IPS-NIHi11 (cell line): ENCODE measurements around the gene C15orf40.
"Not testable (repeated sequence)": the region's sequence is repeated elsewhere in the genome, so short reads cannot be mapped to it uniquely, and the experiment has no call there.

ENCODE experiments used
- DNase-seq: peaks from one replicate; pipeline ENCODE4 v3.0.0; 2012; ENCODE audit warnings: mixed read lengths, low spot score

The C15orf40 gene

DNA sequence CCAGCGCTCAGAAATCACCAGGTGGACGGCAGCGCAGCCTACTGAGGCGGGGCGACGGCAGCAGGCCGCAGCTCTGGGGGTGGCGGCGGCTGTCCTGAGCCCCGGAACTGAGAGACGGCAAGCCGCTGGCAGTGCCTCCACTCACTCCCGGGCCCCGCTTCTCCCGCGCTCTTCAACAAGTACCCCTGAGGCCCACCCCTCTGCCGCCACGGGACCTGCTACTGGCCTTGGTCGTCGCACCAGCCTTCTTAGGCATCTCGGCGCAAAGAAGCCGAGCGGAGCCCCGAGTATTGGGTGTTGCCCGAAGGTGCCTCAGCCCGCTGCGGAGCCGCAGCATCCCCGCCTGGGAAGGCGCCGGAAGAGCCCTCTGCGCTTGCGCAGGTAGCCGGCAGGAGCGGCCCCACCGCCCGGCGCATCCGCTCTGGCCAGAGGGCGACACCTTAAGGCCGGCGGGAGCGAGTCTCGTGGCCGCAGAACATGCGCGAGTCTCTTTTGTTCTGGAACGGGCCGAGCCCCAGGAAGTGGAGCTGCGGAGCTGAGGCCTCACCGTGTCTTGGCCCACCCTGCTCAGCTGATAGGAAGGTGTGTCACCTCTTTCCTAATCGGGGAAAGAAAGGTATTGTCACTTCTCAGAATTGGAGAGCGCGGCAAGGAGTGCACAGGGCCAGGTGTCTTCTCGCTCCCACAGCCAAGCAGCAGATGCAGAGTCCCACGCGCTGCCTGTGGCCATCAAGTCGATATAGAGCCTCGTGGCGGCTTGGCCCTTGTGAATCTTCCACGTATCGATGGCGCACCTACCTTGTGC, at the start of gene C15orf40:
Gene C15orf40 (minus strand): TSS at position 369 of the 805 bp plus-strand sequence. CDS start 32 bp downstream, at position 337.
- DNase-seq: peak; percentile 95

DNA sequence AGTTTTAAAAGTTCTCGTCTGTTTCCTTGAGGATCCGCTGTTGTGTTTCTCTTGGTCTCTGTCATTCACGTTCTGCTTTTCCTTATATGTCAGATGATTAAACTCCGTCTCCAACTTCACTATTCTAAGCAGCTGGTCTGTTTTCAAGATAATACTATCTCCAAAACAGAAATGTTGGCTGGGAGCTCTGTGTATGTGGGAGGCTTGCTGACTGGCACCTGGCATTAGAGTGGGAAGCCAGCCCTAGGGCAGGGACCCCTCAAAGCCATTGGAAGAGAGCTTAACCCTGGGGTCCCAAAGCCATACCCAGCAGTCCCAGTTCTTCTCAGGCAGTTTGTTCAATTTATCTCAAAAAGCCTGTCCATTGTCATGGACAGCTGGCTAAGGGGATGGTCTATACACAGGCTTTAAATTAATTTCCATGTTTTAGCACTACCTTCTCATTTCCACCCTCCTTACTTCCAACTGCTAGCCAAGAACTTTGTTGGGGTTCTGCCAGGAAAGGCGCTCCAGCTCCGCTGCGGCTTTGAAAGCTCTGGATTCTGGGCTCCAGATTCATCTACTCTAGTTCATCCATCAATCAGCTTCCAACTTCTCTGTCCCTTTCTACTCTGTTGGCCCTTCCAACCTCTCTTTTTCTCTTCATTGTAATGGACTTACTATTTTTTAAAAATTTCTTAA, 46.4 kb upstream of the C15orf40 start:
- DNase-seq: no peak

DNA sequence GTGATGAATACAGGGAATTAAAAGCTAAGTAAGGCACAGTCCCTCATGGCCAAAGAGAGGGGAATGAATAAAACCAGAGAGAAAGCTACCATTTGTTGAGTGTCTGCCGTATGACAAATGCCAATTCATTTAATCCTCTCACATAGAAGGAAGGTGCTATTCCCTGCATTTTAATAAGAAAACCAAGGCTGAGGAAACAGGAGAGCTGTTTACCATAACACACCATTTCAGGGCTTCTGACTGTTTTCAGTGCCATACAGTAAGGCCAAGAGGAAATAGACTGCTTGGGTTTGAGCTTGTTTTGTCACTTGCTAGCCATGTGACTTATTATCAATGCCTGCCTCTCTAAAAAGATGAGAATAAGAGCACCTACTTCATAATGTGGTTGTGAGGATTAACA, 45.6 kb upstream of the C15orf40 start:
- DNase-seq: no peak

DNA sequence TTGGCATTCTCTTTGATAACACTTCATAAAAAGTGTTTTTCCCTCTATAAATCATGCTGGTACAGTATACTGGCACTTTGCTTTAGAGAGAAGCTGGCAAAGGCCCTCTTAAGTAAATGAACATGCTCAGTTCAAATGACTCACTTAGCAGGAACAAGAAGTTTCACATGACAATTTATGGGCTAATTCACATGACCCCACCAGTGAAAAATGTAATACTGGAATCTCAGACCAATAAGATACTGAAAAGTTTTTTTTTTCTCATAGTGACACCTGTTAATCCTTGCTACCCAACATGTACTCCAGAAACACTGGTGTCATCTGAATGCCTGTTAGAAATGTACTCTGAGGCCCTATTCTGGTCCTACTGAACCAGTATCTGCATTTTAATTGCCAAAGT, 41.7 kb upstream of the C15orf40 start:
- DNase-seq: no peak

DNA sequence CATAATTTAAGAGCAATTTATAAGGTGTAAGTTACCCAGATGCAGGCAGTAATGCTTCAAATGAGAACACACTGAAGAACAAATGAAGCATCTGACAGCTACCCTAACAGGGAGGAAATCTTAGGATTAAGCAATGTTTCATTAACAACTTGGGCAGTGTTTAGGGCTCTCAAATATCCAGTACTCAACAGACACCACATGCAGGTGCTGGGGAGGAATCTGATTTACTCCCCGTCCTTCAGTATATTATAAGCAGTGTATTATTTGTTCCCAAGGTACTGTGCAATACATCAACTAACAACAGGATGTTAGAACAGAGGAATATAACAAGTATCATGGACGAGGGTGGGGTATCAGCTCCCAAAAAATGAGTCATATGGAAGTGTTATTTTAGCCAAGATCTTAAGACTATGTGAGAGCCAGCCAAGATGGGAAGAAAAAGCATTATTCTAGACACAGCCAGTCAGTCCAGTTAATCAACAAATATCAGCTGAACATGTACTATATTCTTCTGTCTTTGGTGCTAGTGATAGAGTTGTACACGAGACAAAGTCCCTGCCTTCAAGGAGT, 35.2 kb upstream of the C15orf40 start:
- DNase-seq: no peak

DNA sequence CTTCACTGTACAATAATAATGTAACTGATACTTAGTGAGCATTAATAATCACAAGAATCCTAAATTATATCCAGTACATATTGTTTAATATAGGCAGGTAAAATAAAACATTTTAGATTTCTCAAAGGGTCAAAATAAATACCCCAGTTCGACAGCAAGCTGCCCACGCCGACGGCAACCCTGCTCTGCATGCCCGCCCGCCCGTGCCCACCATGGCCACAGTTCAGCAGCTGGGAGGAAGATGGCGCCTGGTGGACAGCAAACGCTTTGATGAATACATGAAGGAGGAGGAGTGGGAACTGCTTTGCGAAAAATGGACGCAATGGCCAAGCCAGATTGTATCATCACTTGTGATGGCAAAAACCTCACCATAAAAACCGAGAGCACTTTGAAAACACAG, 32.7 kb upstream of the C15orf40 start:
- DNase-seq: no peak

DNA sequence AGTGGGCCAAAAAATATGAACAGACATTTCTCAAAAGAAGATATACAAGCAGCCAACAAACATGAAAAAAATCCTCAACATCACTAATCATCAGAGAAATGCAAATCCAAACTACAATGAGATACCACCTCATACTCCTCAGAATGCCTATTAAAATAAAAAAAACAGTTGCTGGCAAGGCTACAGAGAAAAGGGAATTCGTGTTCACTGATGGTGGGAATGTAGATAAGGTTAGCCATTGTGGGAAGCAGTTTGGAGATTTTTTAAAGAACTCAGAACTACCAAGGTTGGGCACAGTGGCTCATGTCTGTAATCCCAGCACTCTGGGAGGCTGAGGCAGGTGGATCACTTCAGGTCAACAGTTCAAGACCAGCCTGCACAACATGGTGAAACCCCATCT, 27.8 kb upstream of the C15orf40 start:
- no peak for DNase-seq

DNA sequence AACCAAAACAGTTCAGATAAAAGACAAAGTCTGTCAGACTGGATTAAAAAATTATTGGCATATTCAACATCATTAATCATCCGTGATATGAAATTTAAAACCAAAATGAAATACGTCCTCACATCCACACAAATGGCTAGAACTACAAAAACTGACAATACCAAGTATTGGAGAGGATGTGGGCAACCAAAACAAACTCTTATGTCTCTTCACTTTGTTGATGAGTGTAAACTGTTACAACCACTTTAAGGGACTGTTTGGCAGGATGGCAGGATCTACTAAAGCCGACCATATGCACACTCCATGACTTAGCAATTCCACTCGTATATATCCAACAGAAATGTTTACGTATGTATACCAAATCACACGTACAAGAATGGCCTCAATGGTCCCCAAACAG, 24.8 kb upstream of the C15orf40 start:
- DNase-seq: no peak

DNA sequence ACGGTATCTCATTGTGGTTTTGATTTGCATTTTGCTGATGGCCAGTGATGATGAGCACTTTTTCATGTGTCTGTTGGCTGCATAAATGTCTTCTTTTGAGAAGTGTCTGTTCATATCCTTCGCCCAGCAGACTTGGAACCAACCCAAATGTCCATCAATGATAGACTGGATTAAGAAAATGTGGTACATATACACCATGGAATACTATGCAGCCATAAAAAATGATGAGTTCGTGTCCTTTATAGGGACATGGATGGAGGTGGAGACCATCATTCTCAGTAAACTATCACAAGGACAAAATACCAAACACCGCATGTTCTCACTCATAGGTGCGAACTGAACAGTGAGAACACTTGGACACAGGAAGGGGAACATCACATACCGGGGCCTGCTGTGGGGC, 19.8 kb upstream of the C15orf40 start:
- not testable (repeated sequence) for DNase-seq

DNA sequence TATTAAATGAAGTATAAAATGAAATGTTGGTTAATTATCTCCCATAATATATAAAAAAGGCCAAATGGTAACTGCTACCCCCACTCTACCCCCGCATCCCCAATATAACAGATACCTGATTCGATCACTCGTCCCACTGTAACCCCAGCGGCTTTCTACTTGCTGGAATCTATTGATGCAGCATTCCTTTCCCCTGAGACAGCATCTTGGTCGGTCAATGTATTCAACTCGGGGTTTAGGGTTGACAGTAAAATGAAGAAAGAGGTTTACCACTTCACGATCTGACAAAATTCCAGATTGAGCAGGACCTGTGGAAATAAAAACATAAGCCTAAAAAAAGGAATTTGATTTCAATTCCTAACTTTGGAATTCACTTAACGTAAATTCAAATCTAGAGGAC, 18.6 kb upstream of the C15orf40 start:
- DNase-seq: no peak

DNA sequence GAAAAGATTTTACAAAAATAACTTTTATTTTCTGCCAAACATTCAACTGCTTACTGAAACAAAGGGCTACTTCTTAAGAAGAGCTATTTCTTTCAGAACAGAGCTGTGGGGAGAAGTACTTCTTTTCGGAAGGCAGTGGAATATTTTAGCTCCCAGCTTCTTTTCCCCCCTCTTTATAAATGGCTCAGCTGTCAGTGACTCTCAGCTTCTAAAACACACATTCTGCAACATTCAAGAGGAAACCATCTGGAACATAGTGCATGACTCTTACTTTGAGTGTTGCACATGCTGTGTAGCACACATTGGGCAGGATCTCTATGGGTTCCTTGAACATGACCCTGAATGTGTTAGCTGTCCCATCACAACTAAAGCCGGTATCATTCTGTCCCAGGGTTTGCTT, 7.0 kb upstream of the C15orf40 start:
- no peak for DNase-seq

DNA sequence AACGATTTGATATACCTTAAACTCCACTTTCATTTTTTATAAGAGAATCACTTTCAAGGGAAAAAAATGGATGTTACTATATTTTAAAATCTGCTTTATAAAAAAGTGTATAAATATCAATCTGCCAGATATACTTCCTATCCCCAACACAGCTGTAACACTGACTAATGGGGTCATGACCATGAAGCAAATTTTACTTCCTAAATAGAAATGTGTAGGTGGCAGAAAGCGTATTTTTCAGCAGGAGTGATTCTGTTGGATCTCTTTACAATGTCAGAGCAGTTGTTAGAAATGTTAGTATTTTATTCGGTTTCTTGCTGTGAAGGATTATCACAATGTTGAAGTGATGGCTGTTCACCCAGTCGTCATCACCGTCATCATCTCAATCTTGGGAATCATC, 5.5 kb upstream of the C15orf40 start:
- no peak for DNase-seq

DNA sequence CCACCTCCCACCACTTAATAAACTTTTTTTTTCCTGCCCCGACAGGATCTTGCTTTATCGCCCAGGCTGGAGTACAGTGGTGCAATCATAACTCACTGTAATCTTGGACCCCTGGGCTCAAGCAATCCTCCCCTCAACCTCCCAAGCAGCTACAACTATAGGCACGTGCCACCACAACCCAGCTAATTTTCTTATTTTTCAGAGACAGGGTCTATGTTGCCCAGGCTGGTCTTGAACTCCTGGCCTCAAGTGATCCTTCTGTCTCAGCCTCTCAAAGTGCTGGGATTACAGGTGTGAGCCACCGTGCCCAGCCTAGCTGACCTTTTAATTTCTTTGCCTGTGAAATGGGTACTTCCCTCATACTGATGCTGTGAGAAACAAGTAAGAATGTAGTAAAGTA, 3.9 kb upstream of the C15orf40 start:
- DNase-seq: no peak

DNA sequence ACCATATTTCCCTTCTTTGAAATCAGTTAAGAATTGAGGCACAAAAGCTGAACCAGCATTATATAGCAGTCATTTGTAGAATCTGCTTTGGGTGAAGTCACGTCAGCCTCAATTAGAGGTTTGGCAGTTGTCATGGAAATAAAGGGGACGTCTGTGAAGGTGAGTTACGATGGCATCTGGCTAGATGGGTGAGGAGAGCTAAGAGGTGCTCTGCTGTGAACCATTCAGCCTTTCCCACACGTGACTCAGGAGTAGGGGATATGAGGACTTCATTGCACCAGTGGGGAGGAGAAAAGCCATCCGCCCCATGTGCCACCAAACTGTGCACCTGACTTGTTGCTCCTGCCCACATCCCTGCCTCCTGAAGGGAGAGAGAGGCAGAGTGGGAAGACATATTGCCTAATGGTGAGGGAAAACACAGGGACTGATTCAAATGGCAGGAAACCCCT, 2.8 kb upstream of the C15orf40 start:
- no peak for DNase-seq

DNA sequence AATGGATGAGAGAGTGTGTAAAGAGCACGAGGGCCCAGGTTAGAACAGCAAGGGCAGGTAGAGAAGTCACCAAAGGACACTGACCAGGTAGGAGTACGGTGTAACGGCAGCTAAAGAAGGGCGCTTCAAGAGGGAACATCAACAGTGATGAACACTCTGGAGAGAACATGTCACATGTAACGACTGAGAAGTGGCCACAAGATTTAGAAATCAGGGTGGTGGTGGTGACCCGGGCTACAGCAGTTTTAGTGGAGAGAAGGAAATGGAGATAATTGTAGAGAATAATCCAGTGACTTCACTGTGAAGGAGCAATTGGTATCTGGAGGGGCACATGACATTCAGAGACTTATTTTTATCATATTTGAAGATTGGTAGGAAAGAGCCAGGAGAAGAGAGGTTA, 1.2 kb upstream of the C15orf40 start:
- DNase-seq: no peak

DNA sequence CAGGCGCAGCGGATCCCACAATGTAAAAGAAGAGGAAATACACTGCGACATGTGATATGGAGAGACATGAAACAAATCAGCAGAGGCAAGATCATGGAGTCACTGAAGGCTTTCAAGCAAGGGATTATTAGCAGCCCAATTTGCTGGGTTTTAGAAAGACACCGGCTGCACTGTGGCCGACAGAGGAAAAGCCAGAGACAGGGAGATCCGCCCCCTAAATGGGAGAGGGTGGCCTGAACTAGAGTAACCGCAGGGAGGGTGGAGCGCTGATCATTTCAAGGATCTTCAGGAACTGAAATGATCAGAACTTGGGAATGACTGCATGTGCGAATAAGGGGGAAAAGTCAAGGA, 612 bp upstream of the C15orf40 start:
- DNase-seq: no peak

DNA sequence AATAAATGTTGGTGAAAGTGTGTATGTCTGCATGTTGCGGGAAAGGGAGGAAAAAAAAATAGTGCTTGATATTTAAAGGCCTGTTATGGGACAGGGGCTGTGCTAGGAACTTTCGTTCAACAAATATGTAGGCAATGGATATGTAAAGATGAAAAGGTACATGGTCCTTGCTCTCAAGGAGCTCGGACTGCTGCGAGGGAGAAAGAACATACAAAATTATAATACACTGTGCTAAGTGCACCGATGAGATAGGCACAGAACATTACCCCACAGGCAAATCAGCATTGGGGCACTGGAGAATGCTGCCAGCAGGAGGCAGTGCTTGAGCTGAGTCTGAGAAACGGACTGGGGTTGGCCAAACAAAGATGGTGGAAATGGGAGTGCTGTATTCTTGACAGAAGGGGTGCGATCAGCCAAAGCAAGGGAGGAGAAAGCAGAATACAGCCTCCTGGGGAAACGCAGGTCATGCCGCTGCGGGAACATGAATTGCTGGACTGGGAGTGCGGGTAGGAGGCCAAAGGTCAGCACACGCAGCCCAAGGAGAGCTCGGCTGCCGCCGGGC, 649 bp downstream of the C15orf40 start:
- peak; percentile 75 for DNase-seq

DNA sequence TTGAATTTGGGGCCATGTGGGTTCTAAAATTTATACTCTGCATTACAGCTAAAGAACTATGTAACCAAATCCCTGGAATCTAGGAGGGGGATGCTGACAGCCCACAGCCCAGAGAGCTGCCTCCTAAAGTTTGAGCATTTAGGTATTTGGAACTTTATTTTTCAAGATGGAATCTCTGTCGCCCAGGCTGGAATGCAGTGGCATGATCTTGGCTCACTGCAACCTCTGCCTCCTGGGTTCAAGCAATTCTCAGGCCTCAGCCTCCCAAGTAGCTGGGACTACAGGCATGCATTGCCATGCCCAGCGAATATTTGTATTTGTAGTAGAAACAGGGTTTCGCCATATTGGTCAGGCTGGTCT, 10.8 kb downstream of the C15orf40 start:
- DNase-seq: not testable (repeated sequence)

DNA sequence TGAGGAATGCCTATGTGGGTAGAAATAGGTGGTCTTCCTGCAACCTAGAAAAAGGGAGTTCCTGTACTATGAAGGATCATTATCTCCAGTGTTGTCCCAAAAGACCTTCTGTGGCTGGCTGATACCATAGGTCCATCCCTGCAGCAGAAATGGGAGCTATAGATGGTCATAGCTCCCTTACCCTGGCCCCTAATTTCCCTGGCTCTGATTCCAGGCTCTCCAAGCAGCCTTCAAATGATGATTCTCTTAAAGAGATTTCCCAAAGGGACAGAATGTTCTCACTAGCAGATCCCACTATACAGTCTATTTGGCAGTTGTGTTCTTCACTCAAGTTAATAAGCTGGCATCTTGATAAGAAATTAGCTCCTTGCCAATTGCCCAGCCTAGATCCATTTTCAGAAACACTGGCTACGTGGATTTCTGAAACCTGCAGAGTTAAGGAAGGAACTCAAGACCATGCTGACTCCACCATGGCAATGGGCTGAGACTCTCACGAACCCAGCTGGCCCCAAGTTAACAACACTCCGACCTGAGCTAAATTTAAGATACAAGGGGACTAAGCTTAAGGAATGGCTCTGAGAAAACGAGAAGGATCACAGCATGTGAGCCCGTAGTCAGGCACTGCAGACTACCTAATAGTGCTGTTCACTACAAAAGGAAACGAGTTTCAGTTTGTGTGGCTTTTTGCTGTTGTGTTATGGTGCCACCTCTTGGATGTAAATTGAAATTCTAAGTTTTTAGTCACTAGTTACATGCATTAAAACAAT, 11.4 kb downstream of the C15orf40 start:
- peak; percentile 46 for DNase-seq

DNA sequence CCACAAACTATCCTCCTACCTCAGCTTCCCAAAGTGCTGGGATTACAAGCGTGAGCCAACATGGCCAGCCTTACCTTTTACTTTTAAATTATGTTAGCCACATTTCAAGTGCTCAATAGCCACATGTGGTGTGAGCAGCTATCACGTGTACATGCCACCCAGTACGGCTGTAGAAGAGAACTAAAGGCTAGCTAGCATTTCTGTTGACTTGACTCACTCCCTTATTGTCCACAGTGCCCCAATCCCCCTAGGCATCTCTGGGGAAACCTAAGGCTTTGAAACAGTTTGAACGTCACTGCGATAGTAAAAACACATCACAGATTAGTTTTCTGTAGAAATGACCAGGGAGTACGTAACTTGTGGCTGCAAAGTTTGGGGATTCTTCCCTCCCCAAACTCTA, 12.0 kb downstream of the C15orf40 start:
- no peak for DNase-seq

DNA sequence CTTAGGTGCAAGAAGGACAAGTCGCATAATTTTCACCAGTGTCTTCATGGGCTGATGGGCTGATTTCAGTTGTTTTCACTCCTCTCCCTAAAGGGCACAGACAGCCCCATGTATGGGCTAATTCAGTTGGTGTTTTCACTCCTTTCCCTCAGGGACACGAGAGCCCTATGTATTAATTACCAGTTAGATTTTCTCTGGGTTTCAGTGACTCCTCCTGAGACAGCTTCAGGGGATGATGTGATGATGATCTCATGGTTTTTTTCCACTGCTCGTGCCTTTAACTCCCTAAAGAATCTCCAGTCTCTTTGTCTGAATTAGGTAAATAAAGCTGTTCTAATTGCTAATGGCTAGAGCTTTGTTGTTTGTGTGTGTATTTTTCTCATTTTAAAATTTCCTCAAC, 15.5 kb downstream of the C15orf40 start:
- no peak for DNase-seq

DNA sequence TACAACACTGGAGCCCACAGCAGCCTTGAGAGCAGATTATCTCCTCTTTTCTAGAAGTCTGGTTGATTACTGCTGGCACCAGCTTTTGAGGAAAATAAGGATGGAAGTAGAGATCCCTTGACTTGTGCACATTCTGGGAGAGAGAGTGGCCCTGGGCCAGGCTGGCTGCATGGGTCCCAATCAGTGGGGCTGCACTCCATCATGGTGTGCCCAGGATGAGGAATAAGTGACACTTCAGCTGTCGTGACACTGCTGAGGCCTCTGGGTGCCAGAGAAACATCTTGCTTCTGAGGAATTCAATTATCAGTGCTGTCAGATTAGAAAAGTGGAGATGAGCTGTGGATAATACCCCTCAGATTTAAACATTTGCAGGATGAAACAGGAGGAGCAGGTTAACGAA, 16.4 kb downstream of the C15orf40 start:
- no peak for DNase-seq
